ENCODE results near the gene KIAA1217.

DNA sequence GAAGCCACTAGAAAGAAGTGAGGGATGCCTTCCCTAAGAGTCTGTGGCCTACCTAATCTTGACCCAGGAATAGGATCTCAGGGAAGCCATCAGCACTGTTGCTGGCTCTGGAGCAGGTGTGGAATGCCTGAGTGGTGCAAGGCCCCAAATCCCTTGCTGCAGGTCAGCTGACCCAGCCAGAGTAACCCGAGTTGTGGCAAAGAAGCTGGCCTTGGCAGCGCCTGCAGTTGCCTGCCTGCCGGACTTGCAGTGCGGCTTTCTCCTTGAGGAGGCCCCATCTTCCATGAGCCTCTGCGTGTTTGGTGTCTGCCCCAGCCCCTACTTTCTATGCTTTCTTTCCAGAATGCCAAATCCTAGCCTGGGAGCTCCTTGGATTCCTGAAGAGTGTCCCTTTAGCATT lies 5.8 kb downstream of the KIAA1217 start:
- no peak for TF ChIP-seq CTCF (IDR thresholded peaks at IDR 0.05)
- TF ChIP-seq POLR2A (IDR thresholded peaks at IDR 0.05), result no peak

Data from lower leg skin (tissue), 3 donors.